Fibroblast of skin of left quadriceps (primary cell): Measurements from ENCODE around the gene UNC13D.
A peak's percentile ranks its signal among the peaks of the same experiment; 100 is the strongest.
"Not testable (repeated sequence)": the region's sequence is repeated elsewhere in the genome, so short reads cannot be mapped to it uniquely, and the experiment has no call there.

Experiments
- DNase-seq, 2 experiments: peaks; one replicate each; pipeline ENCODE4 v3.0.0-alpha.2; 2013; ENCODE audit warnings: low read depth in 2 of 2

The UNC13D gene

GRCh38 chr17:75843577-75844529, at the start of gene UNC13D:
Gene UNC13D (minus strand): TSS chr17:75844404. CDS start chr17:75844337, 67 bp downstream.
- no peak for DNase-seq

GRCh38 chr17:75893305-75894048, 49.3 kb upstream of the UNC13D start:
- DNase-seq = no peak

- DNase-seq = no peak
These were observed 48.5 kb upstream of the UNC13D start for GRCh38 chr17:75892556-75893224.

- DNase-seq = no peak
These were observed 47.7 kb upstream of the UNC13D start for GRCh38 chr17:75891605-75892555.

- no peak for DNase-seq
These were observed 46.9 kb upstream of the UNC13D start for GRCh38 chr17:75891022-75891604.

- DNase-seq = no peak
These were observed 45.2 kb upstream of the UNC13D start for GRCh38 chr17:75889454-75889853.

- no peak for DNase-seq
These were observed 44.3 kb upstream of the UNC13D start for GRCh38 chr17:75888484-75888883.

- not testable (repeated sequence) for DNase-seq
These were observed 41.7 kb upstream of the UNC13D start for GRCh38 chr17:75885860-75886259.

GRCh38 chr17:75885431-75885830, 41.2 kb upstream of the UNC13D start:
- DNase-seq = no peak

GRCh38 chr17:75881678-75882454, 37.7 kb upstream of the UNC13D start:
- no peak for DNase-seq

- no peak for DNase-seq
These were observed 36.1 kb upstream of the UNC13D start for GRCh38 chr17:75880266-75880665.

- no peak for DNase-seq
These were observed 34.2 kb upstream of the UNC13D start, which contains the start of gene TRIM47 for GRCh38 chr17:75878174-75878998. Gene TRIM47 (minus strand): TSS chr17:75878581. CDS start chr17:75878548, 33 bp downstream.

- no peak for DNase-seq
These were observed 33.6 kb upstream of the UNC13D start for GRCh38 chr17:75877752-75878173.

- peak; percentile 62 to 63 for DNase-seq
These were observed 32.9 kb upstream of the UNC13D start for GRCh38 chr17:75876938-75877751.

GRCh38 chr17:75876190-75876937, 32.2 kb upstream of the UNC13D start:
- no peak for DNase-seq

- DNase-seq = no peak
These were observed 31.7 kb upstream of the UNC13D start for GRCh38 chr17:75875940-75876189.

- DNase-seq = no peak
These were observed 31.2 kb upstream of the UNC13D start for GRCh38 chr17:75875182-75875939.
